Right ventricle myocardium inferior (tissue), 1 donor: ENCODE measurements around the gene PEX6. TPM values are rescaled to one million over a fixed set of nuclear protein-coding genes. Genes with fewer than 3 reads are reported as not detected.

Experiments
- ATAC-seq: fragments of 200-7000 bp; cut with Tn5 transposase; one replicate; pipeline ENCODE4 v1.9.1; 2020; ENCODE audit warnings: mild to moderate bottlenecking, moderate library complexity
- DNase-seq: peaks from one replicate; pipeline ENCODE4 v3.0.0; 2021; ENCODE audit errors: missing footprints
- intact Hi-C: fragments of 100-400 bp; cut with DNase I; formaldehyde crosslinking; loops from one replicate; pipeline ENCODE4 v1.11.0; 2022
- total RNA-seq: library from RNA; stranded (reverse); fragmentation: NEBNext Ultra II Directional; extraction: Animal tissue kit (Norgen Biotek cat#: 25700); gene quantifications from one replicate; pipeline ENCODE4 v1.2.1, GENCODE V29; 2021
- donor health status: DM: no; HTN: yes; CAD: no; lungs with severe emphysema.

Gene PEX6
- total RNA-seq, 1 donor from 2014 or later: 25.5 TPM

GRCh38 chr6:42940493-42941045, 38.4 kb downstream of the PEX6 start:
- DNase-seq (no peak), ATAC-seq (no peak)
- intact Hi-C loops: no loop called here

GRCh38 chr6:42939810-42940167, 39.2 kb downstream of the PEX6 start:
- intact Hi-C loops: no loop called here
- no peak for DNase-seq
- no peak for ATAC-seq

DNA sequence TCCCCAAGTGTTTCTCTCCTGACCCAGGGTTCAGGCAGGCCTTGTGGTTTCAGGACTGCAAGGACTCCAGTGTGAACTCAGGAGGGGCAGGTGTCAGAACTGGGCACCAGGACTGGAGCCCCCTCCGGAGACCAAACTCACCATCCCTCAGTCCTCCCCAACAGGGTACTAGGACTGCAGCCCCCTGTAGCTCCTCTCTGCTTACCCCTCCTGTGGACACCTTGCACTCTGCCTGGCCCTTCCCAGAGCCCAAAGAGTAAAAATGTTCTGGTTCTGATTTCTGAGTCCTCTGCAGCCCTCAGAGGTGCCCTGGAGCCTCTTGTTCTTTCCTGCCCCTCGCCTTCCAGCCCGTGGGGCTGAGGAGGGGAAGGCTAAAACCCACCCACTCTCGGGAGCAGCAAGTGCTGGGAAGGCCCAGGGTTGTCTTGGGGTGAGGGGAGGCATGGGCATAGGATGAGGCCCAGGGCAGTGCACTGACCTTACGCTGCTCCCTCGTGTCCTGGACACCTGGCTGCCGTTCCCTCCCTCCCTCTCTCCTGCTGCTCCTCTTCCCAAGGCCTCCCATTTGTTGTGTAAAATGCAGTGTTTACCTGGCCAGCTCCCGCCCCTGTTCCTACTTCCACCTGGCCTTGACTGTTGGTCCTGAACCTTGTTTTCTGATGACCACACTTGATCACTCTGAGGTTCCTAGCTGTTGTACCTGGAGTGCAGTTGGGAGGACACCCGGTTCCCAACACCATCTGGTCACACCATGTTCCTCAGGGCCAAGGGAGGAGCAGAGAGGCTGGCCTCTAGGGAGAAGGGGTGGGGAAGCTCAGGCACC, 39.8 kb downstream of the PEX6 start:
- intact Hi-C loops: no loop called here
- DNase-seq (no peak), ATAC-seq (peak; percentile 32)

DNA sequence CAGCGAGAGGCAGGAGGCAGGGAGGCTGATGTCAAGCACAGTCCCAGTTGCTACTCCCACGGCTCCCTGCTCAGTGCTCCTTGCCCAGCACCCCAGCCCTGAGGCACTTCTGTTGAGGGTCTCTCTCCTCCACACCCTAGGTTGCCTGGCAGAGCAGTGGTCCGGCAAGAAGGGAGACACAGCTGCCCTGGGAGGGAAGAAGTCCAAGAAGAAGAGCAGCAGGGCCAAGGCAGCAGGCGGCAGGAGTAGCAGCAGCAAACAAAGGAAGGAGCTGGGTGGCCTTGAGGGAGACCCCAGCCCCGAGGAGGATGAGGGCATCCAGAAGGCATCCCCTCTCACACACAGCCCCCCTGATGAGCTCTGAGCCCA, 40.6 kb downstream of the PEX6 start:
- intact Hi-C loops: no loop called here
- ATAC-seq (no peak), DNase-seq (no peak)

GRCh38 chr6:42937548-42938427, 41.2 kb downstream of the PEX6 start:
- ATAC-seq (no peak), DNase-seq (no peak)
- intact Hi-C loops: no loop called here

- intact Hi-C loops: no loop called here
- ATAC-seq (no peak), DNase-seq (no peak)
Measured at GRCh38 chr6:42936398-42936797, 42.6 kb downstream of the PEX6 start.

DNA sequence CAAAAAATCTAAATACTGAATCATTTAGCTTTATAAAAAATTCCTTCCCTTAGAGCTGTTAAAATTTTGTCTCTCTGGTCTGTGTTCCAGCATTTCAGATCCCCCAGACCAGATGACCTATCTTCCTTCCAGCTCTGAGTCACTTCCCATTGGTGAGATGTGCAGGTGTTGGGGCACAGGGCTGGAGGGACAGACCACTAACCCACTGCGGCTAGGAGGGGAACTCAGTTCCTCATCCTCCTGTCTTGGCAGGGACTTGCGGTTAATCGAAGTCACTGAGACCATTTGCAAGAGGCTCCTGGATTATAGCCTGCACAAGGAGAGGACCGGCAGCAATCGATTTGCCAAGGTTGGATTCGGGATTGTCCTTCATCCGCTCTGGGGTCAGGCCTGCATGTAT, 43.7 kb downstream of the PEX6 start:
- DNase-seq (no peak), ATAC-seq (no peak)
- intact Hi-C loops: no loop called here

DNA sequence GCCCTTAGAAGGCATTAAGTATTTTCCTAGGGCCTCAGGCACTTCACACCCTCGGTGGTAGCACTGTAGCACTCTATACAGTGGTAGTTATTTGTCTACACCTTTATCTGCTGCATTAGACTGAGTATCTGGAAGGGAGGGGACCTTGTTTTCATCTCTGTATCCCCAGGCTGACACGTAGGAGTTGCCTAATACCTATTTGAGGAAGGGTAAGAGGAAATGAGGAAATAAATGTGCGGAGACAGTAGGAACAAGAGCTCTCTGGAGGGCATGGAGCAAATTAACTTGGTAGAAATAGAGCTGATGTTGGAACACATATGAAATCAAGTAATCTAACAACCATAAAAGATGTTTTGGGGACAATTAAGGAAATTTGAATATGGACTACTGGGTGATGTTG, 45.8 kb downstream of the PEX6 start:
- intact Hi-C loops: no loop called here
- DNase-seq (no peak), ATAC-seq (no peak)

DNA sequence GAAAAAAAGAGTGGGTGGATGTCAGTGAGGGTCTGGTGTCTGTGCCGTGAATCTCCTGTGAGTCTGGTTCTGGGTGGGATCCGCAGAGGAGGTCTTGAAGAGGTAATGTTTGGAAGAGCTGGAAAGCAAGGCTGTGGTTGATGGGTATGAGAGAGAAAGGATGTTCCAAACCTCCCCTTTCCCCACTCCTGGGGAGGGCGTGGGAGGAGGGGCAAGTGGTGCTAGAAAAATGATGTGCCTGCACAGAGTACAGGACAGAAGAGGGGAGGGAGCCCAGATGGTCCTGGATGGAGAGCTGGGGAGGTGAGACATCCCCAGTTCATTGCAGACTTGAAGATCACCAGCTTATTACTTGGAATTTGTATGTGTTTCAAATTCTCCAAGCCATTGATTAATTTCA, 46.6 kb downstream of the PEX6 start:
- ATAC-seq (no peak), DNase-seq (no peak)
- intact Hi-C loops: no loop called here

DNA sequence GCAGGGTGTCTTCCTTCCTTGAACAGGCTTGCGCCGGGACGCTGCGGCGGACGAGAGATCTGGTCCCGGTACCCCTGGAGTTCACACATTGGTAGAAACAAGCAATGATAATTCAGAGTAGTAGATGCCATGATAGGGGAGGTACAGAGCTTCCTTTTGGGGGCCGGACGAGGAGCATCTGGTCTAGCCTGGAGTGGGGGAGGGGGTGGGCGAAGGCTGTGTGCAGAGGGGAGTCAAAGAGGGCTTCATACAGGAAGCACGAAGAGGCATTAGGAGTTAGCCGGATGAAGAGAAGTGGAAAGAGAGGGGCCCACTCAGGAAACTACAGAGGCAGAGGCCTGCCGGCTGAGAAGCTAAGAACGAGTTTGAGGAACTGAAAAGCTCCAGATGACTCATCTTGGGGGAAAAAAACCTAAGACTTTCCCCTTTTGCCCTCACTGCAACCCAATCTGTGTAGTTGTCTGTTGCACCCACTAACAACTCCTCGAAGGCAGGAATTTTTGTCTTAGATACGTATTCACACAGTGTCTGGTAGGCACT, 49.1 kb downstream of the PEX6 start:
- ATAC-seq: peak; percentile 12
- DNase-seq: peak; percentile 79

GRCh38 chr6:42928986-42929820, 49.8 kb downstream of the PEX6 start, which contains the start of gene CNPY3:
CNPY3 (plus strand) TSS chr6:42929480; CDS start chr6:42929571, 91 bp downstream.
- intact Hi-C loops: loop anchor here (5.0 kb wide), 1 partner anchor 53 kb away; the partner anchor contains the start of gene PPP2R5D
- DNase-seq (peak; percentile 97), ATAC-seq (peak; percentile 96)

More for the DNA sequence above, 49.1 kb downstream of the PEX6 start:
- intact Hi-C loops: loop anchor here (5.0 kb wide), 1 partner anchor 52 kb away; the partner anchor contains the start of gene PPP2R5D

DNA sequence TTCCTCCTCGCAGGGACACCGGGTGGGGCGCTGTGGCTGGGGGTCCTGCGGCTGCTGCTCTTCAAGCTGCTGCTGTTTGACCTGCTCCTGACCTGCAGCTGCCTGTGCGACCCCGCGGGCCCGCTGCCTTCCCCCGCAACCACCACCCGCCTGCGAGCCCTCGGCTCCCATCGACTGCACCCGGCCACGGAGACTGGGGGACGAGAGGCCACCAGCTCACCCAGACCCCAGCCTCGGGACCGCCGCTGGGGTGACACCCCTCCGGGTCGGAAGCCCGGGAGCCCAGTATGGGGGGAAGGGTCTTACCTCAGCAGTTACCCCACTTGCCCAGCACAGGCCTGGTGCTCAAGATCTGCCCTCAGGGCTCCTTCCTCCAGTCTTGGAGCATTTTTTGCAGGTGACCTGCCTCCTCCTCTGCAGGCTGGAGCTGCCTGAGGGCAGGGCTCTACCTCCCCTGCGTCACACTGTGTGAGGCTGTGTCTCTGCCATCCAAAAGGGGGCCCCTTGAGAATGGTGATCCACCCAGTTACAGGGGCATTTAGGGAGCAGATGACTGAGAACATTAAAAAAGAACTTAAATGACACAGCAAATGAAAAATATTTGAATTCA, 53.6 kb downstream of the PEX6 start:
- intact Hi-C loops: loop anchor here (5.0 kb wide), 1 partner anchor 57 kb away; the partner anchor contains the start of gene PPP2R5D
- DNase-seq (no peak), ATAC-seq (no peak)

DNA sequence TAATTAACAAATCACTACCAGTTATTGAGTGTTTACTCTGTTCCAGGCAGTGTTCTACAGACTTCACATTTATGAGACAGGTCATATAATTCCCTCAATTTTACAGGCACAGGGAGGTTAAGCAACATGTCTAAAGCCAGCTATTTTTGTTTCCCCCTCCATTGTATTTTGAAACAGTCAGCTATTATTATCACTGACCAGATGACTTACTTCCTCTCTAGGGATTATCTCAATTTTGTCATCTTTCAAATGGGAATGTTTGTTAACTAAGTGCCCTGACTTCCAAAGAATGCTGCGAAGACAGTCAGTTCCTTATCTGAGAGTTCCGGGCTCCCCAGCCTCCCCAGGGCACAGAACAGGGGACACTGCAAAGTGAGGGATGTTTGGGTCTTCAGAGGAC, 55.3 kb downstream of the PEX6 start:
- no peak for ATAC-seq
- intact Hi-C loops: no loop called here
- DNase-seq: no peak

DNA sequence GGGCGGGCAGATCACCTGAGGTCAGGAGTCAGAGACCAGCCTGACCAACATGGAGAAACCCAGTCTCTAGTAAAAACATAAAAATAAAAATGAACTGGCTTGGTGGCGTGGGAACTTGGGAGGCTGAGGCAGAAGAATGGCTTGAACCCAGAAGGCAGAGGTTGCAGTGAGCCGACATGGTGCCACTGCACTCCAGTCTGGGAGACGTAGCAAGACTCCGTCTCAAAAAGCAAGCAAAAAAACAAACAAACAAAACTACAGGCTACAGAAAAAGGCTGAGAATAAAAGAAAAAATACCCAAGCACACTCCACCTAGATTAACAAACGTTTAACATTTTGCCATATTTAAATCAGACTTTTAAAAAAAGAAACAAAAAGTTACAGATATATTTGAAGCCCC, 57.2 kb downstream of the PEX6 start:
- no peak for DNase-seq

DNA sequence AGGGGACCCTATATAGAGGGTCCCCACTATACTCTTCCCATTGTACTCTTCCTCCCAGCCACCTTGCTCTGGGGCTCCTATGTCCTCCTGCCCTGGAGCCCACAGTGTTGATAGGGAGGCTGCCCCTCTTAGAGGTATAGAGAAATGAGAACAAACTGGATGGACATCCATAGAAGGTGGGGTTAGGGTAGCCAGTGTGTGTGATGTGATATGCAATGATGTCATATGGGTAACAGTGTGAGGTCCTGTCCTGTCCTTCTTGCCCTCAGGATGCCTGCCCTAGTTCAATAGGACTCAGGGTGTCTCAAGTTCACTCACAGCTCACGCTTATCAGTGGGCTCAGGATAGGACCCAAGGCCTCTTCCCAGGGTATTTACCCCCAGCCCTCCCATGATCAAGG, 62.7 kb downstream of the PEX6 start:
- intact Hi-C loops: no loop called here
- DNase-seq (no peak), ATAC-seq (no peak)

More for the DNA sequence above, 57.2 kb downstream of the PEX6 start:
- ATAC-seq: no peak
- intact Hi-C loops: no loop called here

DNA sequence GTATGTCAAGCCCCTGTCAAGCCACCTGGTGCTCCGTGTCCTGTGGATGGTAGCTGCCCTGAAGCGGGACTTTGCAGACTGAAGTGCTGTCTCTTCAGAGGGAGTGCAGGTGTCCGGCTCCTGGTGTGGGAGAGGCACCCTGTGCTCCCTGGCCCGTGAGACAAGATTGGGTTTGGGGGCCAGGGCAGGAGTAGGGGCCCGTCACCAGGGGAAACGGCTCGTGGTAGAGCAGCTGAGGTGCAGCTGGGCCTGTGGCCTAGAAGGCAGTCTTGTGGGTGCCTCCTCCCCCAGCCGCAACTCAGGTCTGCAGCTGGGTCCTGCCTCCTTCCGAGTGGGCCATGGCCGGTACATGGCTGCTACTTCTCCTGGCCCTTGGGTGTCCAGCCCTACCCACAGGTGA, 63.2 kb downstream of the PEX6 start, which contains the start of gene PTCRA:
Gene PTCRA, plus strand, starts transcription at position 322 of the 400 bp plus-strand sequence. Its CDS starts 17 bp downstream, at position 339.
- DNase-seq (no peak), ATAC-seq (no peak)
- intact Hi-C loops: no loop called here

- DNase-seq: no peak
- intact Hi-C loops: no loop called here
- no peak for ATAC-seq
Measured at GRCh38 chr6:42914546-42914945, 64.4 kb downstream of the PEX6 start.
